Renal cortex interstitium (tissue), 11 donors: Measurements from ENCODE around the gene CCL26. TPM values are rescaled to one million over a fixed set of nuclear protein-coding genes. Genes with fewer than 3 reads are reported as not detected.
A peak's percentile ranks its signal among the peaks of the same experiment; 100 is the strongest.
"Not testable (repeated sequence)": the region's sequence is repeated elsewhere in the genome, so short reads cannot be mapped to it uniquely, and the experiment has no call there.

ENCODE experiments used
- DNase-seq, 11 donors: peaks; one replicate each; pipeline ENCODE4 v3.0.0-alpha.2; 2013; ENCODE audit warnings: low read depth in 9 of 11, low spot score in 4 of 11; ENCODE audit errors: extremely low read depth in 1 of 11
- polyA plus RNA-seq, 3 donors: library from polyadenylated mRNA; unstranded; fragments of 120-200 nt; gene quantifications; one replicate each; pipeline ENCODE4 v1.2.1, GENCODE V29; 2013; ENCODE audit not compliant: insufficient read length in 3 of 3

CCL26 gene
- polyA plus RNA-seq, 3 donors: 0.20 TPM; not detected in 2

GRCh38 chr7:75796420-75796819 is 24.4 kb upstream of the CCL26 start:
- no peak for DNase-seq

- DNase-seq: no peak
Measured at GRCh38 chr7:75795831-75796285, 23.8 kb upstream of the CCL26 start.

- DNase-seq: no peak
Measured at GRCh38 chr7:75793676-75794075, 21.7 kb upstream of the CCL26 start.

GRCh38 chr7:75792567-75792966 is 20.6 kb upstream of the CCL26 start:
- DNase-seq: not testable (repeated sequence)

- DNase-seq: no peak
Measured at GRCh38 chr7:75789361-75789924, 17.4 kb upstream of the CCL26 start.

- DNase-seq: not testable (repeated sequence)
Measured at GRCh38 chr7:75788154-75788847, 16.3 kb upstream of the CCL26 start.

GRCh38 chr7:75783058-75783457 is 11.0 kb upstream of the CCL26 start:
- not testable (repeated sequence) for DNase-seq

GRCh38 chr7:75780647-75781273 is 8.7 kb upstream of the CCL26 start:
- not testable (repeated sequence) for DNase-seq

- not testable (repeated sequence) for DNase-seq
Measured at GRCh38 chr7:75779516-75779915, 7.5 kb upstream of the CCL26 start.

GRCh38 chr7:75779035-75779434 is 7.0 kb upstream of the CCL26 start:
- not testable (repeated sequence) for DNase-seq

- DNase-seq: no peak
Measured at GRCh38 chr7:75776295-75776971, 4.4 kb upstream of the CCL26 start.

- not testable (repeated sequence) for DNase-seq
Measured at GRCh38 chr7:75773958-75774357, 1.9 kb upstream of the CCL26 start.

GRCh38 chr7:75771224-75771623 is 787 bp downstream of the CCL26 start:
- DNase-seq: no peak

- peak in 4 of 11 donors; percentile 38 to 68 (median 47) for DNase-seq
Measured at GRCh38 chr7:75762350-75762917, 9.6 kb downstream of the CCL26 start.

- DNase-seq: not testable (repeated sequence)
Measured at GRCh38 chr7:75761801-75762200, 10.2 kb downstream of the CCL26 start.

GRCh38 chr7:75758491-75758890 is 13.5 kb downstream of the CCL26 start:
- DNase-seq: no peak

- no peak for DNase-seq
Measured at GRCh38 chr7:75757860-75758259, 14.2 kb downstream of the CCL26 start.

GRCh38 chr7:75756991-75757676 is 14.9 kb downstream of the CCL26 start:
- no peak for DNase-seq
